Upper lobe of left lung (tissue), 4 donors: ENCODE measurements around the gene ALLC.

Experiments used
- CTCF ChIP-seq, 6 experiments: fragments of 450-650 bp in 4 of 6; fragments of 200-600 bp in 2 of 6; sonication (generic) in 2 of 6; IDR thresholded peaks; one replicate each; pipeline ENCODE4 v1.5.1; 2016 to 2019; ENCODE audit warnings: antibody characterized with exemption in 6 of 6
- POLR2A ChIP-seq, 4 donors: fragments of 450-650 bp; IDR thresholded peaks; one replicate each; pipeline ENCODE4 v1.5.1; 2016 to 2017; ENCODE audit warnings: antibody characterized with exemption in 4 of 4, mild to moderate bottlenecking in 2 of 4

GRCh38 chr2:3747032-3747654, 89.1 kb downstream of the ALLC start:
- TF ChIP-seq CTCF (IDR thresholded peaks at IDR 0.05): no peak
- no peak for TF ChIP-seq POLR2A (IDR thresholded peaks at IDR 0.05)
